CD1c-positive myeloid dendritic cell (primary cell): ENCODE results near the gene RNASE12.
"Not testable (repeated sequence)": the region's sequence is repeated elsewhere in the genome, so short reads cannot be mapped to it uniquely, and the experiment has no call there.

Experiments
- DNase-seq: peaks from one replicate; pipeline ENCODE4 v3.0.0-alpha.2; 2016; ENCODE audit errors: extremely low spot score

RNASE12 gene

GRCh38 chr14:20614038-20614840, 23.1 kb upstream of the RNASE12 start:
- no peak for DNase-seq

DNA sequence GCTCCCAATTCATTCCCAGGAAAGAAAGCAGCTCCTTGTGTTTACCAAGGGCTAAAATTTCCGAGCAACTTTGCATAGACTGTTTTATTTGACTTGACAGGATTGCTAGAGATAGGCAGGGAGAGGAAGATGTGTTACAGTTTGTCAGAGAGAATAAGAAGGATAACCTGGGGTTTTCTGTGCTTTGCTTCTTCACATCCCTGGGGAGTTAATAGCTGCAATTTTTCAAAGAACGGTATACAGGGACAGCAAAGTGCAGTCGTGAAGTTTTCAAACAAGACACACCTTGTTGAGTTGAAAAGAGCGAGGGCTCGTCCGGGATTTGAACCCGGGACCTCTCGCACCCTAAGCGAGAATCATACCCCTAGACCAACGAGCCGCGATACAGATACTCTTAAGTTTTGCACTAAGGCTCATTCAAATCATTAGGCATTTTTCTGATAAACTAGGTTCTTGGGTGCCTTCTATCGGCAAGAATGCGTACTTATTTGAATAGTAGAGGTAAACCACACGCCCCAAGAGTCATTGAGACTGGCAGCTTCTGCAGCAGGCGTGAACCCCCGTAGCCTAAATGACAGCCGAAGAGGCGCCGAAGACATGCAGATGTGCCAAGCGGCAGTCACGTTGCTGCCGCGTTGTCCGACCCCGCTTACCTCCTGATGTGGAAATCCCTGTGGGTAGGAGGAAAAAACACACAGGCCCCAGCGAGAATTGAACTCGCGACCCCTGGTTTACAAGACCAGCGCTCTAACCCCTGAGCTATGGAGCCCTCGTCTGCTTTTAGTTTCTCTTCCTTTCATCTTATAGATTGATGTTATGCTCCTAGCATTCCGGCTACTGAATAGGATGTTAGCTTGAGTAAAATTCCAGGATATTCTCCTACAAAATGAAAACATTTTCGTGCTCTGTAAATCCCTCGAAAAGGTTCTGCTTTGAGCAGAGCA, 22.2 kb upstream of the RNASE12 start:
- peak; percentile 89 for DNase-seq

DNA sequence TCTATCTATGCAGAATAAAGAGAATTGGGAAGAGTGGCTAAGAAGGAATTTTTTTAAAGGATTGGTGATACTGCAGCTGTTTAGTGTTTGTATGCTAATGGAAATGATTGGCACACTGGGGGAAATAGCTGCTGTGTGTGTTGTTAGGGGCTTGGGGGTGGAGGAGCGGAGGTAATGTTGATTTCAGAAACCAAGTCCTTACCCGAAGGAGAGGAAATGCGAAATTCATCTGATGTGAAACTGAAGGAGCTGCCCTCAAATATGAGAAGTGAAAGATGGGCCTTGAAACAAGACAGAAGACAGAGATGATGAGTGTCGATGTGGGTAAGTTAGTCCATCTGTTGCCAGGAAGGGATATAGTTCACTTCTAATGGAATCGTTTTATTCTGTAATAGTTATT, 21.2 kb upstream of the RNASE12 start:
- peak; percentile 76 for DNase-seq

GRCh38 chr14:20611277-20611676, 20.1 kb upstream of the RNASE12 start:
- DNase-seq: no peak

- DNase-seq: peak; percentile 59
Observed at GRCh38 chr14:20610002-20610765, 19.0 kb upstream of the RNASE12 start.

DNA sequence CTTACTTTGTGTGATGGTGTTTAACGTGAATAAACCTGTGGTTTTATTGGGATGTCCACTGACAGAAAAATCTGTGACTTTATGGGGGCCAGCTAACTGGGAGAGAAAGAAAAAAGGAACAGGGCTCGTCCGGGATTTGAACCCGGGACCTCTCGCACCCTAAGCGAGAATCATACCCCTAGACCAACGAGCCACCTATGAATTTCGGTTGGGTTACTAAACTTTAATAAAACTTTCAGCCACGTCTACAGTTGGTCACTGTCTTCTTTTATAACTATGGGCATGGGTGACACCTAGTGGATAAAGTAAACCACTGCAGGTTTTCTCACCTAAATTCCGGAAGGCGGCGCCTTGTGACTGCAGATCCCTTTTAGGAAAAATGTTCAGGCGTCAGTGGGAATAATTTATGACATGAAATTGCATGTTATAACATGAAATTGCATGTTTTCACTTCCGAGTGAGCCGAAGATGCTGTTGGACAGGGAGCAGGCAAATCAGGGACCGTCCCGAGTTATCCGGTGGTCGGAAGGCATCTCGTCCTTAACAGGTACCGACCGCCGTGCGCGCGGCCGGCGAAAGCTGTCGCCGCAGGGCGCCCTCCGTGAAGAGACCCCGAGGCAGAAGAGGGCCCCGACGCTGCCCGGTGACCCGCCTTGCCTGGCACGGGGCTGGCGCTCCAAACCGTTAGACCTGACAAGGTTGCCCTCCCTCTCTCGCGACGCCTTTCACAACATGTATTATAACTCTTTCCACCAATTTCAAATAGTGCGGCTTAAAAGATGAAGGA, 18.2 kb upstream of the RNASE12 start:
- peak; percentile 92 for DNase-seq

GRCh38 chr14:20608383-20609110, 17.4 kb upstream of the RNASE12 start:
- DNase-seq: no peak

DNA sequence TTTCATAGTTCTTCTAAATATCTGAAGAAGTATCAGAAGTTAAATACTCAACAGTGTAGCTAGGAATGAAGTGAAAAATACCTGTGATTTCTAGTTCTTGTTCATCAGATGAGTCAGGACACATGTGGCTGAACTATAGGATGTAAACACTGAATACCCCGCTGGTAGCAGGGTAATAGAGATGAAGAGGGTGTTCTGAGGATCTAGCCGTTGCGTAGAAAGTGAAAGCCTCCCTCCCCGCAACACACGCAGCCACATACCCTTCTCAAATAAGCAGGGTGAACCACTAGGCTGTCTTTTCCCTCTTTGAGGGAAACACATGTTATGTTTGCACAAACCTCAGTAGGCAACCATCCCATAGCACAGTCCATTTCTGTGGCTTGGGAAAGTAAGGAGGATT, 16.4 kb upstream of the RNASE12 start:
- DNase-seq: no peak

DNA sequence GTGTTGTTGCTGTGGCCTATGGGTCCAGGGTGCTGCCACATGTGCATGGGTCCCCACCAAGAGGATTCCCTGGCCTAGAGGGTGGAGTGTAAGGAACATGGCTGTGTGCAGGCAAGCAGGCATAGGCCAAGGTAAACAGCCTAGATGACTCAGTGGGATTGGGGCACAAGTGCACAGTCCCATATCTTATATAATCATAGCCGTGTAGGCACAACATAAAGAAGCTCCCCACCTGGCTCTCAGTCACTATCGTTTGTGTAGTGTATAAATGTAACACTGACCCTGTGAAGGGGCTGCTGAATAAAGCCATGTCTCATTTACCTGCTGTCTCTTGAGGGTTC, 15.7 kb upstream of the RNASE12 start:
- no peak for DNase-seq

- peak; percentile 28 for DNase-seq
Observed at GRCh38 chr14:20606190-20606901, 15.2 kb upstream of the RNASE12 start.

DNA sequence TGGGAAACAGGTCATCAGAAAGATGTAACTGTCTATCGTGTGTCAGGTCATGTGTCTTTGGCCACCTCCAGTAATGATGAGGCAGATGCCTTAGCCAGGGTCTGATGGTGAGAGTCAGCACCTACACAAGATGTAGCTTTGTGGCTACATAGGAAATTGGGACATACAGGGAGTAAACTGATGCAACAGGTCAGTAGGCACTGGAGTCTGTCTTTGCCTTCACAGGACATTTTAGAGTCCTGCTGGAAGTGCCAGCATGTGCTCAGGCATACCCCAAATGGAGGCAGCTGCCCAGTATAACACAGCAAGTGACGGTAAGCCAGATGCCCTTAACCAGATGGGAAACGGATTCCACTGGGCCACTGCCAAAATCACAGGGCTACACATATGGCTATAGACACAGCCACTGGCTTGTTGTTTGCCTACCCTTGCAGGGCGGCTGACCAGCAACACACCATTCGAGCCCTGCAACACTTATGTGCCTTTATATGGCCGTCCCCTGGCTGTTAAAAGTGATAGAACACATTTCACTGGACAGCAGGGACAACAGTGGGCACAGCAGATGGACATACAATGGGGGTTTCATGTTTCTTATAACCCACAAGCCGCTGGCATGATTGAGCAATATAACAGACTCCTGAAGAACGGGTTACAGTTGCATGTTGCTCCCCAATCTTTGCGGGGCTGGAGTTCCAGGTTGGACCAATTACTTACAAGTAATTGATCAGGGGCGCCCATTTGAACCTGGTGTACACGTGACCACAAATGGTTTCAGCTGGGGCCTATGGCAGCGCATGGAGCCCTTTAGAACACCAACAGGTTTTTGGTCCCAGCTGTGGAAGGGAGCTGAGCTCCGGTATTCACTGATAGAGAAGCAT, 12.9 kb upstream of the RNASE12 start:
- no peak for DNase-seq

- DNase-seq: no peak
Observed at GRCh38 chr14:20602583-20602982, 11.4 kb upstream of the RNASE12 start.

DNA sequence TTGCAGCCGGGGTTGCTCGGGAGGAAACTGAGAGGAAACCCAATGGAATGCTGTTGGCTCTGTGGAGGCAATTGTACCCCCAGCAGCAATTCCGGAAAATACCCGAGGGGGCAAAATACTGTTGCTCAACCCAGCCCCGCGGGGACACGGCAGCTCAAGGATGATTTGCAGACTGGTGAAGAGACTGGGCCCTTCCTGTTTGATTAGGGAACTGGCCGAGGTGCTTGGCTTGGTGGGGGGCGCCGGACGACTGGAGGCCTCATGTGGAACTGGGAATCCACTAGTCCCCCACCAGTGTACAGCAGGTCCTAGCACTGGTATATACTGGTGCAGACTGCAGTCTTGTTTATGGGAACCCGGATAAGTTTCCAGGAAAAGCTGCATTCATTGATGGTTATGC, 10.3 kb upstream of the RNASE12 start:
- DNase-seq: no peak

- no peak for DNase-seq
Observed at GRCh38 chr14:20597108-20597507, 5.9 kb upstream of the RNASE12 start.

DNA sequence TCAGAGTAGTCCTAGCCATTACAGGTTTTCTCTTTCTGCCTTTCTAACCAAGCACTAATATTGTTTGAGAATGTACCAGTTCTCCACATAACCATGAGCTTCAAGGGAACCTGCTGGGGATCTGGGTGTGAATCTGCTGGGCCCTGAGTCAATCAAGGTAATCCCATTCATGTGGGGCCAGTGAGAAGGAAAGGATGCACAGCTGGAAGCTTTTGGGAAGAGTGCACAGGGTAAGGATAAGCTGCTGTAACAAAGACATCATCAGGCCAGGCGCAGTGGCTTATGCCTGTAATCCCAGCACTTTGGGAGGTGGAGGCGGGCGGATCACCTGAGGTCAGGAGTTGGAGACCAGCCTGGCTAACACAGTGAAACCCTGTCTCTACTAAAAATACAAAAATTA, 4.5 kb upstream of the RNASE12 start:
- not testable (repeated sequence) for DNase-seq

DNA sequence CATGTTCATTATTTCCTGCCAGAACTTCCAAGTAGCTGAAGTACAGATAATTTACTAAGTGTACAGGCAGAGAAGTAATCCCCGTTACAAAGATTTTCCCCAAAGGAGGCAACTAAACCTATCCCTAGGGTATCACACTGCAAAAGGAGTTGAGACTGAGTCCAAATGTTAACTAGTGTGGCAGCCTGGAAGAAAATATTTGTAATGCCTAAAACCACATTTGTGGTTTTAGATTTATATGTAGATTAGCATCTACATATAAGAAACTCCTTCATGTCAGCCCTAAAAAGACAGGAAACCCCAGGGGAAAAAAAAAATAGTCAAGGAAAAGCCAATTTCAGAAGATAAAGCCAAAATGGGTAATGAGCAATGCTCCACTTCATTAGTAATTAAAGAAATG, 1.4 kb upstream of the RNASE12 start:
- DNase-seq: no peak

DNA sequence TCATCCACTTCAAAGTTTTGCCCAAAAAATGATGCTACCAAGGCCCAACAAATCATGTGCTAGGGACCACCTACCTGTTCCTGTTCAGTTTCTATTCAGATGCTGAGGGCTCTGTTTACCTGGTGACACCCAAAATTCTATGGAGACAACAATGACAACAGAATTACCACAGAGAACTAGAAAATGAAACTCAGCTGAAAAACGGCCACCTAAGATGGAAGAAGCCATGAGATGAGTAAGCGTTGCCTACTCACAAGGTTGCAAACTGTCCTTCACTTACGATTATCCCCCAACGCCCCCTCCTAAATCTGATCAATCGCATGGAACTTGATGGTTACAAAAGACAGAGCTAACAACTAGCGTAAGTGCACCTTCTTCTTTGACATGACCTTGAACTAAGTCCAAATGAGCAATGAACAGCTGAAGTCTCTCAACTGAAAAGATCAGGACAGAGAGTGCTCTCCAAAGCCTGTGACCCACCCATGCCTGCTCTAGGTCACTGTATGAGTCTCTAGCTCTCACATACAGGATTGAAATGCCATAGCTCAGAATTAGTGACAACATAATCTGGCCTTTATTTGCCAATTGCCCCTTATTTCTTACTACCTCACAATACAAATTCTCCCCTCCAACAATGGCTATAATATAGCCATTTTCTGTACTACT, 3.6 kb downstream of the RNASE12 start, which contains the start of gene RNASE11:
TSS of gene RNASE11 (minus strand) at position 513 of the 666 bp plus-strand sequence.
- no peak for DNase-seq

DNA sequence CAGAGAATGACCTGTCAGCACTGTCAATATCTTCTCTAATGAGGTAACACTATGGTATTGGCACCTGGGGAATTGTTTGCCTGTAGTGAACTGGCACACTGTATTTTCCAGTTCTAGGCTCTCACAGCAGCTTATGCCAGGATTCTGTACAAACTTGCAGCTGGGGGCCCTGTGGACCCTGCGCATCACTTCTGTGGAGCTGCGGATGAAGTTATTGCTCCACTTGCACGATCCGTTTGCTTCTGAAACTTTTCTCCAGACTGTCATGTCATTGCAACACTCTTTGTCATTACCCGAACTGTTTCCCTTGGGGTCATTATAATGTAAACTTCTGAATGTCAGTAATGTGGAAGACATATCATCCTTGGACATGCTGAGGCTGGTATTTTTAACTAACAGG, 7.3 kb downstream of the RNASE12 start:
- no peak for DNase-seq
